ENCODE results near the gene SIPA1.

SIPA1 gene

DNA sequence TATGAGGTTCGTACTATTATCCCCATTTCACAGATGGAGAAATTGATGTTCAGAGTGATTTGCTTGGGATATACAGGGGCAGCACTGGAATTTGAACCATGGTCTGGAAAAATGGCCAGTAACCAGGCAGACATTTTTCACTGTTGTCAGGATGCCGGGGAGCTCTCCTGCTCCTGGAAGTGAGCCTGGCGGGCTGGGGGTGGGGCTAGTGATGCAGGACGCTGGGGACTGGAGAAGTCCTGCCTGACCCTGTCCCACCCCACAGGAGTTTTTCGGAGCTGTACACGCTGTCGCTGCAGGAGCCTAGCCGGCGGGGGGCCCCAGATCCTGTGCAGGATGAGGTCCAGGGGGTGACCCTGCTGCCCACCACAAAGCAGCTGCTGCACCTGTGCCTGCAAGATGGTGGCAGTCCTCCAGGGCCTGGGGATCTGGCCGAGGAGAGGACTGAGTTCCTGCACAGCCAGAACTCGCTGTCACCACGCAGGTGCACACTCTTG, 11.1 kb downstream of the SIPA1 start:
- no peak overlapping the region for H3K9ac ChIP-seq (ENCODE audit: low read depth, low read length)
- no peak overlapping the region for H3K4me3 ChIP-seq (ENCODE audit: low read length)
- H3K4me1 ChIP-seq (ENCODE audit: insufficient read depth, low read length): peaks cover 12% of the 10 kb centered on the region; the same call in 1 of the 2 replicates
- WGBS: 96% methylated on average over 12 of the region's 12 CpGs
- H3K36me3 ChIP-seq (ENCODE audit: insufficient read depth, low read length): peaks cover 11% of the 10 kb centered on the region
- no peak overlapping the region for H3K27ac ChIP-seq (ENCODE audit: low read depth, low read length)
- no peaks in the 10 kb centered on the region for H3K9me3 ChIP-seq (ENCODE audit: insufficient read depth, low read depth, low read length)
- H3K27me3 ChIP-seq (ENCODE audit: insufficient read depth, low read length): no peaks in the 10 kb centered on the region; the same call in 1 of the 2 replicates

DNA sequence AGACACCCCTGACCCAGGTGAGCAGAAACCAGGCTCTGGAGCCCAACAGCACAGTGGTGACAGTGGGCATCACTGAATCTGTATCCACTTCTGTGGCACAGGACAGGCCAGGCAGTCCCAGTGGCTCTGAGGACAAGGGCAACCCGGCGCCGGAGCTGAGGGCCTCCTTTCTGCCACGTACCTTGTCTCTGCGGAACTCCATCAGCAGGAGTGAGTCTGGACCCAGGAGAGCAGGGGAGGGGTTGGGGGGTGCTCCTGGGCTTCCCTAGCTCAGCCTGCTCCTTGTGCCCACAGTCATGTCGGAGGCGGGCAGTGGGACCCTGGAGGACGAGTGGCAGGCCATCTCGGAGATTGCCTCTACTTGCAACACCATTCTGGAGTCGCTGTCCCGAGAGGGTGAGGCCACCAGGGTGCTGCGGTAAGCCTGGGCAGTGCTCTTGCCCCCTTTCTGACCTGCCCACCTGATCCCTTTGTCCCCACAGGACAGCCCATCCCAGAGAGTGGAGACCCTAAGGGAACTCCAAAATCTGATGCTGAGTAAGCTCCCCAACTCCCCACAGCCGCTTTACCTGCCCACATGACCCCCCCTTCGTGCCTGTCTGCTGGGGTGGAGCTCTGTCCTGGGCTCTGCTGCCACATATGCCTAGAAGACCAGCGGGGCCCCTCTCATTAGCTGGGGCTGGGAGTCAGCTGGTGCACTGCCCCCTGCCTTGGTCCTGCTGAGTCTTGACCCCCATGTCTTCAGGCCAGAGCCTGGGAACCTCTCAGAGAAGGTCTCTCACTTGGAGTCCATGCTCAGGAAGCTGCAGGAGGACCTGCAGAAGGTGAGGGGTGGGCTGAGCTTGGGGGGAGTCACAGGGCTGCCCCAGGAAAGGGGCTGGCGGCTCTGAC, 12.0 kb downstream of the SIPA1 start:
- WGBS: 91% methylated on average over 16 of the region's 16 CpGs
- Histone ChIP-seq H3K36me3 (ENCODE audit: insufficient read depth, low read length) (peaks cover 16% of the 10 kb centered on the region), H3K9ac (ENCODE audit: low read depth, low read length) (no peak overlapping the region), H3K27me3 (ENCODE audit: insufficient read depth, low read length) (no peaks in the 10 kb centered on the region; the same call in 1 of the 2 replicates), H3K4me3 (ENCODE audit: low read length) (no peak overlapping the region), H3K9me3 (ENCODE audit: insufficient read depth, low read depth, low read length) (no peaks in the 10 kb centered on the region), H3K4me1 (ENCODE audit: insufficient read depth, low read length) (peaks cover 12% of the 10 kb centered on the region; the same call in 1 of the 2 replicates), H3K27ac (ENCODE audit: low read depth, low read length) (no peak overlapping the region)

DNA sequence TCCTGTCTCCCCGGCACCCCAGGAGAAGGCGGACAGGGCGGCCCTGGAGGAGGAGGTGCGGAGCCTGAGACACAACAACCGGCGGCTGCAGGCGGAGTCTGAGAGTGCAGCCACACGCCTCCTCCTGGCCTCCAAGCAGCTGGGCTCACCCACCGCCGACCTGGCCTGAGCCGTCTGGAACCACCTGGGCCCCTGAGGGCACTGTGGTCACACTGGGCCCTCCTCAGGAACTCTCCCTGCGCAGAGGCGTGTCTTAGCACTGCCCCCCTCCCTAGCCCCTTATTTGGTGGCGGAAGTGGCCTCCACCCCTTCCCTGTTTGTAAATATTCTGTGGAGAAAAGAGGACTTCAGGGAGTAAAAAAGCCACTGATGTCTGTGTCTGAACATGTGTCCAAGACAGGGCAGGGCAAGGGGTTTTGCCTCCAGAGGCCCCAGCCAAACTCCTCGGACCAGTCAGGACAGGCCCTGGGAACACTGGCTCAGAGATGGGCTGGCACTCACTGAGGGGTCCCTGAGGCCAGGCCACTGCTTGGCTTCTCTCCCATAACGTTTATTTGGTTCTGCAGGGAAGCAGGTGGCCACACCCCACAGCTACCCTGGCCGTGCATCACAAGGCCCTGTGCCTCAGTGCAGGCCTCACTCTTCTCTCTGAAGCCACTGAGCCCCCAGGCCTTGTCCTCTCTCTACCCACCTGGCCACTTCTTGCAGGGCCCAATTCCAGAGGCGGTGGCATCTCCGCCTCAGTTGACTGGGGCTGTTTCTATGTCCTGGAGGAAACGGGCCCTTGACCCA, 12.8 kb downstream of the SIPA1 start:
- 88% methylated on average over 20 of the region's 20 CpGs for WGBS
- Histone ChIP-seq H3K9ac (ENCODE audit: low read depth, low read length) (no peak overlapping the region), H3K9me3 (ENCODE audit: insufficient read depth, low read depth, low read length) (no peaks in the 10 kb centered on the region), H3K4me3 (ENCODE audit: low read length) (no peak overlapping the region), H3K36me3 (ENCODE audit: insufficient read depth, low read length) (peaks cover 25% of the 10 kb centered on the region), H3K4me1 (ENCODE audit: insufficient read depth, low read length) (peaks cover 12% of the 10 kb centered on the region; the same call in 1 of the 2 replicates), H3K27ac (ENCODE audit: low read depth, low read length) (no peak overlapping the region), H3K27me3 (ENCODE audit: insufficient read depth, low read length) (no peaks in the 10 kb centered on the region; the same call in 1 of the 2 replicates)

DNA sequence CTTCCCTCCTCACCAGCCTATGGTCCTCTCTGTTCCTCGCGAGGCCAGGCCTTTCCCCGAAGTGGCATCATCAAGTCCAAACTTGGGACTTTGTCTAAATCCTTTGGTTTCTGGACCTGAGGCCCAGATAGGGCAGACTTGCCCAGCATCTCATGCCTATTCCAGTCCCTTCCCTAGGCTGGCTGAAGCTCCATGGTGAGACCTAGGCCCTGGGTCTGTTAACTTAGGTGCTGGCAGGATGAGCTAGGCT, 13.4 kb downstream of the SIPA1 start:
- Histone ChIP-seq H3K4me3 (ENCODE audit: low read length) (no peak overlapping the region), H3K4me1 (ENCODE audit: insufficient read depth, low read length) (peaks cover 12% of the 10 kb centered on the region; the same call in 1 of the 2 replicates), H3K27ac (ENCODE audit: low read depth, low read length) (no peak overlapping the region), H3K27me3 (ENCODE audit: insufficient read depth, low read length) (no peaks in the 10 kb centered on the region; the same call in 1 of the 2 replicates), H3K9me3 (ENCODE audit: insufficient read depth, low read depth, low read length) (no peaks in the 10 kb centered on the region), H3K9ac (ENCODE audit: low read depth, low read length) (no peak overlapping the region), H3K36me3 (ENCODE audit: insufficient read depth, low read length) (peaks cover 30% of the 10 kb centered on the region)
- 97% methylated on average over 3 of the region's 3 CpGs for WGBS

DNA sequence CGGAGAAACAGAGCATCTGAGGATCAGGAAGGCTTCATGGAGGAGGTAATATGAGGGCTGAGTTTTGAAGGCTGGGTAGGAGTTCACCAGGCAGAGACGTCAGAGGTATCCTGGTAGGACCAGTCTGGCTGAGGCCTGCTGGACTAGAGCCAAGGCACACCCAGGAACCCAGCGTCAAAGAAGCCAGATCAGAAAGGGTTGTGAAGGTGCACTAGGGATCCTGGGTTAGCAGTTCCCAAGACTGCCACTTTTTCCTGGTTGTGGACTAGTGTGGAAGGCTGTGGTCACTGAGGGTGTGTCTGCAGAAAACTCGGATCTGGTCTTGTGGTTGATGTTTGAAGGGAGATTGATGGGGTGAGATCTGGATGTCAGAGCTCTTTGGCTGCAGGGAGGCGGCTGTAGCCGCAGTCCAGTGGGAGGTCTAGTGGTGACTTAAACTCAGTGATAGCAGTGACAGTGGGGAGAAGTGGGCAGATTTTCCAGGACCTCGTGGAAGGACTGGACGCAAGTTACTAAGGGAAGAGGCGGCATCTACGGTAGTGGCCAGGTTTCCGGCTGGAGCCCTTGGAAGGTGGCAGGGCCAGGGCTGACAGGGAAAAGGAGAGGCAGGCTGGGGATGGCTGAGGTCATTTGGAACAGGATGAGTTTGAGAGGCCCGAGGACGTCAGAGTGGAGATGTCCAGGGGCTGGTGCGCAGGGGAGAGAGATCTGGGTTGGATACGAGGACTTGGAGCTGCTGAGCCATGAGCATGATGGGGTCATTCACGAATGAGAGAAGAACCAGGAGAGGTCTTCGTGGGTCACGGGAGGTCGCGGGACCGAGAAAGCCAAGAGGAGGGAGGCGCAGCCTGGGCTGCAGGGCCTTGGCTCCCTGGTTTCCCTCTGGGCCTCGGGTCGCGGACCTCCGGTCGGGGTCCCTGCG, 13.9 kb downstream of the SIPA1 start:
- Histone ChIP-seq H3K4me3 (ENCODE audit: low read length) (peak overlapping the region; percentile 68), H3K27me3 (ENCODE audit: insufficient read depth, low read length) (no peaks in the 10 kb centered on the region; the same call in 1 of the 2 replicates), H3K4me1 (ENCODE audit: insufficient read depth, low read length) (peaks cover 12% of the 10 kb centered on the region; the same call in 1 of the 2 replicates), H3K27ac (ENCODE audit: low read depth, low read length) (peak overlapping the region; percentile 99; the same call in 1 of the 2 replicates), H3K9ac (ENCODE audit: low read depth, low read length) (peak overlapping the region; percentile 50; the same call in 1 of the 2 replicates), H3K36me3 (ENCODE audit: insufficient read depth, low read length) (peaks cover 34% of the 10 kb centered on the region), H3K9me3 (ENCODE audit: insufficient read depth, low read depth, low read length) (no peaks in the 10 kb centered on the region)
- WGBS: 44% methylated on average over 28 of the region's 28 CpGs

DNA sequence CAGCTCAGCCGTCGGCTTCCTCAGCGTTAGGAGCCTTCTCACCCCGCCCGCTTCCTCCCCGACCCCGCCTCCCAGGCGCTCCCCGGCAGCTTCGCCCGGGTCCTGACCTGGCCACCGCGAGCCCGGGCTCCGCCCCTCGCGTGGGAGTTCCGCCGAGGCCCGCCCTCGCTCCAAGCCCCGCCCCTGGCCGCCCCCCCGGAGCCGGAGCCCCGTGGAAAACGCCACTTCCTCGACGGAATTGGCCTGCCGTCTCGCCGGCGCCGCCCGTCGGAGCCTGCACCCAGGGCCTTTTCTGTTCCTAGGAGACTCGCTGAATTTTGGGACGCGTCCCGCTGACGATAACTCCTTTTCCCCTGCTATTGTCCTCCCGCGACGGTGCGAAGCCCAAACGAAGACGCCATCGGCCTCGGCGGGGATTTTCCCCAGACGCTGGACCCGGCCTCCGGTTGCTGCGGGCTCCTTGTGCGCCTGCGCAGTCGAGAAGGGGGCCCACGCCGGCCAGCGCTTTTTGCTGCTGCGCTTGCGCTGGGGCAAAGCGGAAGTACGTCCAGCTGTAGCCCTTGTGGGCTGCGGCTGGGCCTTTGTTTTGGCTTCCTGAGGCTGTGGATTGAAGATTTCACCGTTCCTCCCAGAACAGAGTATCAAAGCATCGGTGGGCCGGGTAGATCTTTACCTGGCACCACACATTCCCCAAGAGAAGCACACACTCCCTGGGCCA, 14.8 kb downstream of the SIPA1 start:
- peaks cover 42% of the 10 kb centered on the region for H3K36me3 ChIP-seq (ENCODE audit: insufficient read depth, low read length)
- H3K4me1 ChIP-seq (ENCODE audit: insufficient read depth, low read length): peaks cover 12% of the 10 kb centered on the region; the same call in 1 of the 2 replicates
- no peaks in the 10 kb centered on the region; the same call in 1 of the 2 replicates for H3K27me3 ChIP-seq (ENCODE audit: insufficient read depth, low read length)
- H3K27ac ChIP-seq (ENCODE audit: low read depth, low read length): peak overlapping the region; percentile 99
- peak overlapping the region; percentile 68 for H3K4me3 ChIP-seq (ENCODE audit: low read length)
- H3K9me3 ChIP-seq (ENCODE audit: insufficient read depth, low read depth, low read length): no peaks in the 10 kb centered on the region
- under 1% methylated on average over 68 of the region's 68 CpGs for WGBS
- H3K9ac ChIP-seq (ENCODE audit: low read depth, low read length): peak overlapping the region; percentile 90

DNA sequence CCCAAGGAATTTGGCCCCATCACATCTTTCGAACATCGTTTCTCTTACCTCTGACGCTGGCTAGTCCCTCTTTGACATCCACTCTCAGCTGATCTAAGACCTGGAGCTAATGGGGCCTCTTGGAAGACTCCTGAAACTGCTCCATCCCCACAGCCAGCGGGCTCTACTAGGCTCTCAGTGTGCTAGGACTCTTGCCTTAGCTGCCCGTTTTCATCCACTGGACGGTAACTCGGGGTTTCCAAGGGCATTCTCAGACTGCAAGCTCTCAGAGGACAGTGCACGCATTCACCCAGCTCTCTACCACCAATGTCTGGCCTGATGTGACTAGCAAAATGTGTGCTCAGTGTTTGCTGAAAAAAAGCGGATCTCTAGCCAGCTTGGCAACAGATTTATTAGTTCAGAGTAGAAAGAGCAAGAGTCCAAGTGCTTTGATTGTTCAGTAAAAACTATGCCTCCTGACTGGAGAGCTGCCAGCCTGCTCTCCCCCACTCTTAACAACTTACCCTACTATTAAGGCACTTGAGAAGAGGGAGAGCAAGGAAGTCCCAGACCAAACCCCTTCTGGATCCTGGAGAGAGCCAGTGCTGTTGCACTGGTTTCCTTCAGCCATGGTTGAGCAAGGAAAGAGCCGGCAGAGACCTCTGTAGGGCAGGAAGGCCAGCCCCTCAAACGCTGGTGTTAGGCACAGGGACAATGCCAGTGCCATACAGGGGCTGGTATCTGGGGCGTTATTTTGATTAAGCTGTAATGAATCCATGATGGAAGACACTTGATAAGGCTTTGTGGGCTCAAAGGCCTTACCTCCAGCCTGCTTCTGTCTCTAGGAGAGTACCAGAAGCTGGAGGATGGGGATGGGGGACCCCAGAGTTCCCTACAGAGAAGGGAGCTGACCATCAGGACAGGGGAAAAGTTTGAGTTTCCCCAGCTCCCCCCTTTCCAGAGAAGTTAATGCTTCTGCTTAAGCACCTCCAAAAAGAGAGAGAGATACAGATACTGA, 15.6 kb downstream of the SIPA1 start:
- WGBS: 72% methylated on average over 12 of the region's 12 CpGs
- peaks cover 50% of the 10 kb centered on the region for H3K36me3 ChIP-seq (ENCODE audit: insufficient read depth, low read length)
- H3K27ac ChIP-seq (ENCODE audit: low read depth, low read length): peak overlapping the region; percentile 99
- H3K4me1 ChIP-seq (ENCODE audit: insufficient read depth, low read length): peaks cover 12% of the 10 kb centered on the region; the same call in 1 of the 2 replicates
- peak overlapping the region; percentile 90 for H3K9ac ChIP-seq (ENCODE audit: low read depth, low read length)
- no peaks in the 10 kb centered on the region for H3K9me3 ChIP-seq (ENCODE audit: insufficient read depth, low read depth, low read length)
- peak overlapping the region; percentile 68 for H3K4me3 ChIP-seq (ENCODE audit: low read length)
- no peaks in the 10 kb centered on the region for H3K27me3 ChIP-seq (ENCODE audit: insufficient read depth, low read length)

DNA sequence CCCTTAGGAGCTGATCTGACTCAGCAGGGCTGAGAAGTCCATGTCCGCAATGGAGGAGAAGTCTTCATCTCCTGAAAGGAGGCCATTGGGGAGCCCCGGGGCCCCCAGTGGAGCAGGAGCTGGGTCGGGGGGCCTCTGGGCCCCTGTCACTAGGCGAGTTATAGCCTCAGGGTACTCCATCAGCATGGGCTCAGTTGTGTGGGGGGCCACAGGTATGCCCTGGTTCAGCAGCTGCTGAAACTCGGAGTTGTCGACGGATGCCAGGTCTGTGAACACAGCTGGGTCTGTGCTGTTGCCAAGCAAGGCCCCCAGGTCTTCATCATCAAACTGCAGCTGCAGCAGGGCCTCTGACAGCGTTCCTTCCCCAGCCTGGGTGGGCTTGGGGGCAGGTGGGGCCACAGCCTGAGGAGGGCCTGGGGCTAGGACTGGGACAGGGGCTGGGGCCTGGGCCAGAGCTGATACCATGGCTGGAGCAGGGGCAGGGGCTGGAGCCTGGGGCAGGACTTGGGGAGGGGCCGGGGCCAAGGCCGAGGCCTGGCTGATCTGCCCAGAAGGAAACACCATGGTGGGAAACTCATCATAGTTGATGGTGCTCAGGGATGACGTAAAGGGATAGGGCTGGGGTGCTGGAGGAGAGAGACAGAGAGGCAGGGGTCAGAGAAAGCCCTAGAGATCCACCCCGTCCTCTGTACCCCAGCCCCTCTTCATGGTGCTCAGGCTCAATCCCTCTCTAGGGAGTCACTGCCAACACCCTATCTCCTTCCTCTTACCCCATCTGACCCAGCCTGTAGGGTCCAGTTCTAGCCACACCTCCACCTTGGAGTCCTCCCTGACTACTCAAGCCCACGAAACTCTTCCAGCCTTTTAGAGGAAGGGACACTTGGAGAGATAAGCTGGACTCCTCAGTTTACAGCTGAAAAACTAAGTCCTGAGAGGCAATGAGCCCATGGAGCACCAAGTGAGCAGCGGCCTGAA, 16.8 kb downstream of the SIPA1 start:
- Histone ChIP-seq H3K9me3 (ENCODE audit: insufficient read depth, low read depth, low read length) (no peaks in the 10 kb centered on the region), H3K4me3 (ENCODE audit: low read length) (no peak overlapping the region), H3K4me1 (ENCODE audit: insufficient read depth, low read length) (peaks cover 12% of the 10 kb centered on the region; the same call in 1 of the 2 replicates), H3K9ac (ENCODE audit: low read depth, low read length) (no peak overlapping the region), H3K27me3 (ENCODE audit: insufficient read depth, low read length) (no peaks in the 10 kb centered on the region), H3K27ac (ENCODE audit: low read depth, low read length) (no peak overlapping the region), H3K36me3 (ENCODE audit: insufficient read depth, low read length) (peaks cover 57% of the 10 kb centered on the region)
- WGBS: 93% methylated on average over 14 of the region's 14 CpGs

All from HUES64 (cell line).